Stimulated activated CD4-positive, alpha-beta T cell treated with anti-CD3 and anti-CD28 coated beads, Interleukin-15, amount 100 ng/mL, for 1 hour (primary cell): ENCODE measurements around the gene ABLIM3.

ENCODE experiments used
- DNase-seq, 2 donors: peaks; one replicate each; pipeline ENCODE4 v3.0.0-alpha.2; 2020; ENCODE audit warnings: low read depth in 1 of 2, low spot score in 1 of 2

Gene ABLIM3

DNA sequence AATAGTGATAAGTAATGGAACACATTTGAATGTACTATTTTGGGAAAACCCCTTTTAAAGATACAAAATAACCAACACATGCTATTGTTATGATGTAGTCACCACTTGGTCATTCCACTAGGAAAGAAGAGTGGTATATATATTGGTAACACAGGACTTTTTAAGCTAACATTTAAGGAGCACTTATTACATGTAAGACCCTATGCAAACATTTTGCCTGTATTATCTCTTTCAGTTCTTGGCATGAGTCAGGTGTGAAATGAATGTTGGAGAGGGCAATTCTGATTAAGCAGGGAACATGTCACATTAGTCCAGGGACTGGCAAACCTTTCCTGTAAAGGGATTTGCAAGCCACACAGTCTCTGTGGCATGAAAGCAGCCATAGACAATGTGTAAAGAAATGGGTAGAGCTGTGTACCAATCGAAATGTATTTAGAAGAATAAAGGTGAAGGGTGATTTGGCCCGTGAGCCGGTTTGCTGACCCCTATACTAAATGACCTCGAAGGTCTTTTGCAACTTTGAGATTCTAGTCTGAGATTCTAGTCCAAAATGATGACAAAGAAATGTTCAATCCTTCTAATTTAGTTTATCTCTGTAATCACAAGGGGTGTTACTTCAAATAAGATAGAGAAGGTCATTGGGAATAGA is 15.3 kb downstream of the ABLIM3 start:
- no peak for DNase-seq

DNA sequence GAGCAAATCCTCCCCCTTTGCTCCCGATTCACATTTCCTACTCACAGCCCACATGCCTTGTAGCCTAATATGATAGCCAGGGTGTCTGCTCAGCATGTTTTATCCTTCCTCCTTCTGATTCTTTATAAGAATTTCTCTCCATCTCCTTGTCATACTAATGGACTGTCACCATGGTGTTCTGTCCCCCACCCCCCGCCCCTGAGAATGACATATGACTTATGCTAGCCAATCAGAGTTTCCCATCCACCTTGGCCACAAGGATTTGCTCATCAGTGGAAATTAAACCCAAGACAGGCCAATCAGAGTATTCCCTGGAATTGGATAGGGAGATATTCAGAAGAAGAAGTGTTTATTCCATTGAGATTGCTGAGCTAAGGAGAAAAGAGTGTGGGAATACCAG is 16.0 kb downstream of the ABLIM3 start:
- no peak for DNase-seq

DNA sequence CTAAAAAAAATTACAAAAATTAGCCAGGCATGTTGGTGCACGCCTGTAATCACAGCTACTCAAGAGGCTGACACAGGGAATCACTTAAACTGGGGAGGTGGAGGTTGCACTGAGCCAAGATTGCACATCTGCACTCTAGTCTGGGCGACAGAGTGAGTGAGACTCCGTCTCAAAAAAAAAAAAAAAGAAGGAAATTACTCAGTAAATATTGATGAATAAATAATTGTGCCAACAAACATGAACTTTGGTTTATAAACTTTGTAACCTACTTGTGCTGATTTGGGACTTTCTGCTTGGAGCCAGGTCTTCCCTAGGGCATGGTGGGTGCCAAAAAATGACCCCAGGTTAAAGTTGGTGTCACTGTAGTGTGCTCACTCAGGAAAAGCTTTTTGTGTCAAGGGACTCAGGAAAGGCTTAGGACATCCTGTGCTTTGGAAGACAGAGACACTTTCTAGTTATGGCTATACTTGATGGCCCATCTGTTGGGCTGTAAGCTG is 19.0 kb downstream of the ABLIM3 start:
- DNase-seq, result no peak

DNA sequence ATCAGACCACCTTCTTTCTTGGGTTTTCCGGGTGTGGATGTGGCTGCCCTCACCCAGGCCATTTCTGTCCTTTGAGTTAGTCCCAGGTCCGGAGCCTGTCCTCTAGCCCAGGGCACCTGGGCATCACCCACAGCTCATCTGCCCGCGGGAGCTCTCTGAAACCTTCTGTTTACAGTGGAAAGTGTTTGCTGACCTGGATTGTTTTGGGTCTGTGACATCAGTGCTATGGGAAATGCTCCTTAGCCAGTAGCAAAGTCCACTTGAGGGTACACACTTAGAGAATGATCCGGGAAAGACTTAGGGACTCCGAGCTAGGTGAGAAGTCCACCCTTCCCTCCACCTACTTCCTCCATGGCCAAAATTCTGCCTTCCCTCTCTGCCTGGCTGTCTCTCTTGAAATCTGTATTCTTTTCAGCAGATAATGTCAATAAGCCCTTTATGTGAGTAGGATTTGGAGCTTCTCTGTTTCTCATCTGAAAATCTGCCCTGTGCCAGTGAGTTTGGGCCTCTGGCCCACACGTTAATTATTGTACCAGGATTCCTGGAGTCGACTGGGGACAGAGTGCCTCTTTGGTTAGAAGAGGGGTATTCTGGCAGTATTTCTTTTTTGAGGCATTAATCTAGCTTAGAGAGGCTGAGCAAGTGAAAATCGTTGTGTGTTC is 19.9 kb downstream of the ABLIM3 start:
- DNase-seq, result no peak

DNA sequence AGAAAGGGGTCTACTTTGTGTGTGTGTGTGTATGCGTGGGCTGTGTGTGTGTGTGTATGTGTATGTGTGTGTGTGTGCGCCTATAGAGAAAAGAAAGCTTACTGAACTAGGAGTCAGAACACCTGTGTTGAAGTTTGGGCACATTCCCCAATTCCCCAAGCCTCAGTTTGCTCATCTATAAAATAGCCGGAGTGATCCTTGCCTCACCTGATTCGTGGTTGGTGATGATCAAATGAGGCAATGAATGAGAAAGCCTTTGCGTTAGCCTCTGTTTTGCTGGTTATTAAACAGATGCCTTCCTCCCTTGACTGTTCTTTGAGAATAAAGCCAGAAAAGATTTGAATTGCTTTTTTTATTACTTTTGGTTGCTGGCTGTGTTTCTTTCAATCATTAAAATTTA is 20.6 kb downstream of the ABLIM3 start:
- DNase-seq, result no peak

DNA sequence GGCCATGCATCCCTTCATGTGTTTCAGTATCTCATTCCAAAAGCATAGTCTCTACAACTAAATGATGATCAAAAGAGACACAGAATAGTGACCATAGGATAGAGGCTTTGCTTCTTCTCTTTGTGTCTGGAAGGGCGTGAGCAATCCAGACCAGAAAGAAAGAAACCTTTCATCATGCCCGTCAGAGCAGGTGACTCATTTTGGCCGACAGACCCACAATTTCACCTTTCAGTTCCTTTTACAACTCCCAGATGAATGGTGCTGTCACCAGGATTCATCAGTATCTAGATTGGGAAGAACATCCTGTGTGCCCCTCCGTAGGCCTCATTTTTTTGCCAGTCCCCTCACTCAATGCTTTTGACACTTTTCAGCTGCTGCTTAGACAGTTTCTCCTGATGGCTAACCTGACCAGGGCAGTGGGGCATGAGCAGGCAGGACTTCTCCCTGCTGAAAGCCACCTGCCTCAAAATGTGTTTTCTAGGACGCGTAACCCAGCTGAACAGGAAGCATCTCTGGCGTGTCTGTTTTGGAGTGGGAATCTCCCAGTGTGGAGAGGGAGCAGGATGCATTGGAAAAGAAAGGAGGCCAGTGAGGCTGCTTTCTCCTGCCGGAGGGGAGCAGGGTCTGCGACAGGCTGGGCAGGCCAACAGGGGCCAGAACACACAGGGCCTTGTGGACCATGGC is 21.2 kb downstream of the ABLIM3 start:
- DNase-seq, result no peak

DNA sequence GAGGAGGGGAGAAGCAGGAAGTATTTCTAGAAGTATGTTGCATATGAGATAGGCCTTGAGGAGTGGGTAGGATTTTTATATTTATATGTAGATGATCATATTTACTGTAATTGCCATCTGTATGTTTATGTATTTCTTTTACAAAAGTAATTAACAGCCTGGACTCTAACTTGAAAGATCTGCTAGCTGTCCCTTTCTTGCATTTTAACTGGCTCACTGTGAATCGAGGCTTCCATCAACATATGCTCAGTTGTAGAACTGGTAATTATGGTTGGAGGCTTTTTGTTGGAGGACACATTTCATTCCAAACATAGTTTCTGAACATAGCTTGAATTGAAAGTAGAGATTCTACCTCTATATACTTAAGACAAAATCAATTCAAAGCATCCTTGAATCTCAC is 23.4 kb downstream of the ABLIM3 start:
- no peak for DNase-seq

DNA sequence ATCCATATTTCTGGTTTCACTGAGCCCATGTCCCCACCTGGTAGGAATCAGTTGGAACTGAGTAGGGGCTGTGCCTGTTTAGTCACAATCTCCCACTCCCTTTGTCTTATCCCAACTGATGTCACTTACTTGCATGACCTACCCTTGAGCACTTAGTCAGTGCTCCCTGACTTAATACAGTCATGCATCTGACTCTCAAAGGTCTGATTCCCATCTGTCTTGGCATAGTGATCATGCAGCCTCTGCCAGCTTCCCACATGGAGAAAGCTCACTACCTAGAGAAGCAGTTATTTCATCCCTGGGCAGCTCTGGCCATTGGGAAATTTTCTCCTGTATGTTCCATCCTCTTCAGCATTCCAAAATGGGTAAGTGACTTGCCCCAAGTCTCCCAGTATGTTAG is 24.8 kb downstream of the ABLIM3 start:
- DNase-seq, result no peak

DNA sequence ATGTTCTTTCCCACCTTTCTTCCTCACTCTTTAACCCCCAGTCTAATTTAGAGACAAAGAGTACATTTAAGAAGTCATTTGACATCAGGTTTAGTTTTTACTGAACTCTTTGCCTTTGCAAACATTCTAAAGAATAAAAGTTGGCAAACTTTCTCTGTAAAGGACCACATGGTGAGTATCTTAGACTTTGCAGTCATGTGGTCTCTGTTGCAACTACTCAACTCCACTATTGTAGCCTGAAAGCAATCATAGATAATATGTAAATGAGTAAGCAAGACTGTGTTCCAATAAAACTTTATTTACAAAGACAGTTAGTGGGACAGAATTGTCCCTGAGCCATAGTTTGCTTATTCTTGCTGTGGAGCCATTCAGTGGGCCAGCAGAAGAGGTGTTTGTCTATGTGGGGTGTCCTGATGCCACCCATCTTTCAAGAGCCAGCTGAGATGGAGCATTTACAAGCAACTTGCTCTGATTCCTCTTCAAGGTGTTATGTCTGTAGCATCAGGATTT is 25.4 kb downstream of the ABLIM3 start:
- DNase-seq, result no peak

DNA sequence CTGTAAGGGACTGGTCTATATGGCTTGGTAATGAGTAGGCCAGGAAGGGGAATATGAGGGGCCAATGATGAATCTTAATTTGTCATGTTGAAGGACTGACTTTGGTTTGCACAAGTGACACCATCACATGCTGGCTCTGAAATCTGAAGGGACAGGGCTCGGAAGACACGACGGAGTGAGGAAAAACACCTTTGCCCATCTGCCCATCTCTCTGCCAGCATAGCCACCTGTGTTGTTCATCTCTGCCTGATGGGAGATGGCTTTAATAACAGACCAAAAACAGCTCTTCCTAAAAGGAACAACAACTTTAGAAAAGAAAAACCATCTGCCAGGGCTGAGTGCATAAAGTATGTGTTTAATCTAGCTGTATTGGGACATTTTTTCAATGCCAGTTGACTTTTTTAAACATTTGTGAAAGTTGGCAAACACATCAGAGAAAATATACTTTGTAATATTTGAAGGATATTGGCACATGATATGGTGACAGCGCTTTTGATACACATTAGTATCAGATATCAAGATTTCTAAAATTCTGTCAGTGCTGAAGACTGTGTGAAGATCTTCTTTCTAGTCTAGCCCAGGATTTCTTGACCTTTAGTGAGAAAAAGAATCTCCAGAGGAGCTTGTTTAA is 27.1 kb downstream of the ABLIM3 start:
- no peak for DNase-seq

DNA sequence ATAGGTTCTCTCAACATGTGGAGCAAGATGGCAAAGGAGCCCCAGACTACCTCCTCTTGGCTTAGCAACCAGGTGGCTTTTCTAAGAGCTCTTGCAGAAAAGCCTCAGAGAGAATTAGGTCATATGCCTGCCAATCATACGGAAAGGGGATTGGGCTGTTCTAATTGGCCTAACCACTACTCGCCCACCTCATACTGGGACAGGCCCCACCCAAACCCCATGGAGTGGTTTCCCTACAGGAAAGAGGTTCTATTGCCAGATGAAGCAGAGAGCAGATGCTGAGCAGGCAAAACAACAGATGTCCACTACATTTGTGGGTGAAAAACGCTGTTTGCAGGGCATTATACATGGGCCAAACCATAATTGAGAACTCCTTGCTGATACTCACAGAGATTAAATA is 29.0 kb downstream of the ABLIM3 start:
- no peak for DNase-seq

DNA sequence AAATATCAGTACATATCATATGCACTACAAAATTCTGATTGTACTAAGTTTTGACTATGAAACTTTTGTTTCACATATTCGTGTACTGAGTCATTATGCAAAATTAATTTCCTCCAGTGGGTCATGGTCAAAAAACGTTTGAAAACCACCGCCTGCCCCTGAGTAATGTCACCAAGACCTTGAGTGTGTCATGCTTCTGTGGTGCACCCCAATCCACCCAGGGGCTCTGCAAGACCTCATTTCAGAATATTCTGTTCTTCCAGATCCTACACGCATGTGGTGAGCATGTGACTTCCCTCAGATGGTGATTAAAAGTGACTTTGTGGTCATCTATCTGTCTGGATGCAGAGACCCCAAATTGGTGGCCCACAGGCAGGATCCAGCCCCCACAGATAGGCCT is 31.0 kb downstream of the ABLIM3 start:
- no peak for DNase-seq

DNA sequence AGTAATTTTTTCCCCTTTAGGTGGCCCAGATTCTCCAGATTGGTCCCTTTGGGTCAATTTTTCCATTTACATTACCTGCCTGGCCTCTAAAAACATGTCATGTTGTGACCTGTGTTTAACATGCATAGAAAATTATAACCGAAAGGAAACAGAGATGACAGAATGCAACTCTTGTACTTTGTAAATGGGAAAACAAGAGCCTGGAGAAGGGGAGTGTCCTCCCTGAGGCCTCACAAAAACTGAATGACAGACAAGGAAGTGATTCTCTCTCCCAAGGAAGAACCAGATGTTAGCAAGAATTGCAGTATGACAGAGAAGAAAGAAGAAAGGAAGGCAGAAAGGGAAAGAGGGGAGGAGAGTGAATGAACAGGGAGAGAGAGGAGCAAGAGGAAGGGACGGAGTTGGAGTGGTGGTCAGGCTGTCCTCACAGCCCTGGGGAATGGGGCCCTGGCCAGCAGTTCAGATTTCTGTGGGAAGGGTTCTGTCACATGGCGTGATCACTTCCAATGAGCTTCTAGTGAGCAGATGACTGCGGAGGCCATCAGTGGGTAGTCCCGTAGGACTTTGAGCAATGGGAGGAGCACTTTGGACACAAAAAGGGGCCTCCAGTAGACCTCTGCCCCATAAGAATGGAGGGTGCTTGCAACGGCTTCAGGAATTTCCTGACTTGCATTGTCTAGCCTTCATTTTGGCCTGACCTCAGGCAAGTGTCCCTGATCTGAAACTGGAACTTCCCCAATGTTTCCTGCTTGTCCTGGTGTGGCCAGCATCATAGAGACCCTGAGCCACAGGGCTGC is 31.6 kb downstream of the ABLIM3 start:
- no peak for DNase-seq

DNA sequence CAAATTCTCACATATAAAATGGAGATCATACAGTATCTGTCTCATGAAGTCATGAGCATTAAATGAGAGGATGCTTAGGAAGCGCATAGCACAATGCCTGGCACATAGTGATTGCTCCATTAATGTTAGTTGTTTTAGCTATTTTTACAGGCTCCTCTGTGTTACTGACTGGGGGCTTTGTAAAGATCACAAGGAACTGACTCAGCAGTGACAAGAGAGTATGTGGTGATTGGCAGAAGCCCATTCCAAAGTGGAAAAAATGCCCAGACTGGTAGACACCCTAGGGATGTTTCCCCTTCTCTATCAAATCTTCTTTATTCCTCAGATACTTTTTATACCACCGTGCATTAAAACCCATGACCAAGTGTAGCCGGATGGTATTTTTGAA is 33.5 kb downstream of the ABLIM3 start:
- no peak for DNase-seq

DNA sequence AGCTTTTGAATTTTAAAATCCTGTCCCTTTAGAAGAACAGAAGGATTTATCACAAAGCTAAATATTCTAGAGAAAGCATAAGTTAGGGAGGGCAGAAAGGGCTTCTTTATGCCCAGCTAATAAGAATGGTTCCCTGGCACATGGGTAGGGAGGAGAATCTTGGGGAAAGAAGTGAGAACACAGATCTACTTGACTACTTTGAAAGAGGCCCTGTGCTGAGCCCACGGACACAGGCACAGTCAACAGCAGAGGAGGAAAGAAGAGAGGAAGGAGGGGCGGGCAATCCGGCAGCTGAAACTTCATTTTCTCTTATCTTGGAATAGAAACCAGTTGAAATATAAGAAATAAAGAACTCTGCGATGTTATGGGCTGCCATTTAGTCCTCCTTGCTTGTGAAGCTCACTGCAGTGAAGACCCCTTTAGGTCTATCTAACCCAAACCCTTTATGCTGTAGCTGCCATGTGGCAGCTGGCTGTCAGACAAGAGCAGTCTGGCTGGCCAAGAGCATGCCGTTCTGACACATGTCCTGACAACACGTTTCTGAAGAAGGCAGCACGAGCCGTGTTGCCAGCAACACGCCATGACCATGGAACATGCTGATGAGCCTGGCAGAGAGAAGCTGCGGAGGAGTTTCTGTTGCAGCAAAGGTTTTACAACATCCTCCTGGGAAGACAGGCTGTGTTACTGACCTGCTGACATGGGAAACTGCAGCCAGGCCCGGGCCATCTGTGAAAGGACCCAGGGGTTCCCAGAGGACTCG is 34.2 kb downstream of the ABLIM3 start:
- no peak for DNase-seq

DNA sequence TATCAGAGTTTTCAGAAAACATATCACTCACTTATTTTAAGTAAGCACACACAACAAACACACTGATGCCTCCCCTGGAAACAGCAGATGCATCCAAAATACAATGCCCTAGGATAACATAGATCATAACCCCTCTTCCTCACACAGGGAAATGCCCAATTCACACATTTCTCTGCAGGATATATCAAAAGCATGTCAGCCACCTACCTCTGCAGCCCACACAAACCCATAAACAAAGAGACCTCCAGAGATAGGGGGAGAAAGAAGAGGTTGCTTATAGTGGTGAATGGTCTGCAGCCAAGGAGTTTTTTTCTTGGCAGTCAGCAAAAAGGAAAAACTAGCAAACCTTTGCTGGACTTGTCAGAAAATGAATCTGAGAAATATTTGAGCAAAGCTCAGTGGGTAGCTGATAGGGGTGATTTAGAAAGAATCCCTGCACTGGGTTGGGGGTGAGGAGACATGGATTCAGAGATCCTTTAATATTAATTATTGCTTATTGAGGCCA is 36.1 kb downstream of the ABLIM3 start:
- no peak for DNase-seq

DNA sequence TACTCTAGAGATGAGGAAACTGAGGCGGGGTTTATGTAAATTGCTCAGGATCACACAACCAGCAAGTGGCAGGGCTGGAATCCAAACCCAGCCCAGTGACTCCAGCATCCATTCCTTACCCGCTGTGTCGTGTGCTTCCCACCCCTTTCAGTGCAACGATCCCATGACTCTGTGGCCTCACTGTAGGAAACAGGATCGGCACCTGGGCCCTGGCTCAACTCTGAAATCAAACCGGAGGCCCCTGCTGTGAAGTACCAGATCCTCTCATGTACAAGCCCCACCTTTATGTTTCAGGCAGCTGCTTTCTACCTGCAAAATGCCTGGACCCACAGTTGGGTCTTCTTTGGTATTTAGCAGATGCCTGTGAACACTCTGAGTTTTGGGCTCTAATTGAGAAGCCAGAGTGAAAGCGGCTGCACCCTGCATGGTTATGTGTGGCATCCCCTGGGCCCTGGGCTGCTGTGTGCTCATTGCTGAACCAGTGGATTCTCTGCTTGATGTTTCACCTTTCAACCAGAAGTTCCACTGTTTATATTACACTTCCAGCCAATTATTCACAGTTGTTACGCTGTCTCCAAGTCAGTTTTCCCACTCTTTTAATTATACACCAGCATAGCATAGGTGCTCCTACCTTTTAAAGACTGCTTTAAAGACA is 36.7 kb downstream of the ABLIM3 start:
- no peak for DNase-seq

DNA sequence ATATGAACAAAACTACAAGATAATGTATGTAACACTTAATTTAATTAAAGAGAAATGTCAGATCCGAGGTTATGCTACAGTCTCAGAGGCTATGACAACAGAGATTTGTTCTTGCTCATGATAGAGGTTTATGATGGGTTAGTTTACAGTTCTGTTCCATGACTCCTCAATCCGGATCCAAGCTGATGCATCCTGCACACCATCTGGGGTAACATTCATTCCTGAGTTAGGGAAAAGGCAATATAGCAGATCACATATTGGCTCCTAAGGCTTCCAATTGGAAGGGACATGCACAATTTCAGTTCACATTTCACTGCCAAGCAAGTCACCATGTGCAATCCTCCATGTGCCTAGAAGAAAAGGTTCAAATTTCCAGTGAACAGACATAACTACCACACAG is 40.4 kb downstream of the ABLIM3 start:
- DNase-seq, result no peak

DNA sequence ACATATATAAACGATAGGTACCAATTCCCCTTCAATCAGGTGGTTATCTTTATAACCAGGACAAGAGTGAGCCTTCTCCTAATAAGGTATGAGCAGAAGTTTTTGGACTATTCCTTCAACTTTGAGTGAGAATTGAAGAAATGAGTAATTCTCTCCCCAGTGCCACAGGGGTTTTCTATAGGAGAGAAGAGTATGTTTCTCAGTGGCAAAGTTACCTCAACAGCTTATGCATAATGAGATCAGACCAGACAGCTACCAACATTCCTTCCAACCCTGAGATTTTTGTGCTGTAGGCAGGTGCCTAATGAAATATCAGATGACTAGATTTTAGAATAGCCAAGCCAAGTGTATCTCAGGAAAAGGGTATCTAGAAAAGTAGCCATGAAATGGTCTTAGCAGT is 40.9 kb downstream of the ABLIM3 start:
- no peak for DNase-seq

DNA sequence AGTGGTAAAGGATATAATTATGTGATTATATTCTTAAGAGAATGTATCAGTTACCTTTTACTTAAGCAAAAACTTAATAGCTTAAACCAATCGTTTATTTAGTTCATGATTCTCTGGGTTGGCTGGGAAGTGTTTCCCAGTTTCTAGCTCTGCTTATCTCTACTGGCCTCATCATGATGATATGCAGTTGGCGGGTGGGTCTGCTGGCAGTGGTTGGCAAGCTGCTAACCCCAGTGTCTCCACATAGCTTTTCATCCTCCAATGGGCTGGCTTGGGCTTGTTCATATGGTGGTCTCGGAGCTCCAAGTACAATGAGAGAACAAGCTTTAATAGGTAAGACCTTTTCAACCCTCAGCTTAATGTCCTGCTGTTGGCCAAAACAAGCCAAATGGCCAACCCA is 43.8 kb downstream of the ABLIM3 start:
- DNase-seq, result no peak
